ENCODE measurements around the gene ZNF488. TPM values are rescaled to one million over a fixed set of nuclear protein-coding genes. Genes with fewer than 3 reads are reported as not detected.

The ZNF488 gene
- total RNA-seq, 1 donor from 2014 or later: 1.6 TPM

- Histone ChIP-seq H3K9ac (ENCODE audit: low read depth in 1 of 3, low read length in 3 of 3) (no peak overlapping the region), H3K27ac (ENCODE audit: low read depth, low read length) (no peak overlapping the region), H3K36me3 (ENCODE audit: control insufficient read depth in 3 of 3, insufficient read depth in 3 of 3, low read length in 3 of 3) (no peaks in the 10 kb centered on the region), H3K4me3 (ENCODE audit: low read length in 3 of 3) (no peak overlapping the region), H3K27me3 (ENCODE audit: control insufficient read depth in 3 of 3, insufficient read depth in 3 of 3, low read length in 3 of 3) (no peaks in the 10 kb centered on the region), H3K9me3 (ENCODE audit: control insufficient read depth in 3 of 3, low read length in 3 of 3) (no peaks in the 10 kb centered on the region), H3K4me1 (ENCODE audit: control insufficient read depth in 3 of 3, insufficient read depth in 3 of 3, low read length in 3 of 3) (no peaks in the 10 kb centered on the region)
Observed at GRCh38 chr10:47409866-47410256, 25.8 kb upstream of the ZNF488 start.

- Histone ChIP-seq H3K4me1 (ENCODE audit: control insufficient read depth in 3 of 3, insufficient read depth in 3 of 3, low read length in 3 of 3) (no peaks in the 10 kb centered on the region), H3K9me3 (ENCODE audit: control insufficient read depth in 3 of 3, low read length in 3 of 3) (no peaks in the 10 kb centered on the region), H3K36me3 (ENCODE audit: control insufficient read depth in 3 of 3, insufficient read depth in 3 of 3, low read length in 3 of 3) (no peaks in the 10 kb centered on the region), H3K4me3 (ENCODE audit: low read length in 3 of 3) (no peak overlapping the region), H3K27me3 (ENCODE audit: control insufficient read depth in 3 of 3, insufficient read depth in 3 of 3, low read length in 3 of 3) (no peaks in the 10 kb centered on the region), H3K27ac (ENCODE audit: low read depth, low read length) (no peak overlapping the region), H3K9ac (ENCODE audit: low read depth in 1 of 3, low read length in 3 of 3) (no peak overlapping the region)
Observed at GRCh38 chr10:47409171-47409865, 25.2 kb upstream of the ZNF488 start.

- Histone ChIP-seq H3K36me3 (ENCODE audit: control insufficient read depth in 3 of 3, insufficient read depth in 3 of 3, low read length in 3 of 3) (no peaks in the 10 kb centered on the region), H3K9me3 (ENCODE audit: control insufficient read depth in 3 of 3, low read length in 3 of 3) (no peaks in the 10 kb centered on the region), H3K27me3 (ENCODE audit: control insufficient read depth in 3 of 3, insufficient read depth in 3 of 3, low read length in 3 of 3) (no peaks in the 10 kb centered on the region), H3K4me3 (ENCODE audit: low read length in 3 of 3) (no peak overlapping the region), H3K4me1 (ENCODE audit: control insufficient read depth in 3 of 3, insufficient read depth in 3 of 3, low read length in 3 of 3) (peaks cover 0 to 7% (median 4%) of the 10 kb centered on the region in 3 donors), H3K27ac (ENCODE audit: low read depth, low read length) (no peak overlapping the region), H3K9ac (ENCODE audit: low read depth in 1 of 3, low read length in 3 of 3) (no peak overlapping the region)
Observed at GRCh38 chr10:47408606-47409005, 24.5 kb upstream of the ZNF488 start.

GRCh38 chr10:47406870-47407691 lies 23.0 kb upstream of the ZNF488 start:
- H3K4me1 ChIP-seq (ENCODE audit: control insufficient read depth in 3 of 3, insufficient read depth in 3 of 3, low read length in 3 of 3): peaks cover 7 to 21% (median 18%) of the 10 kb centered on the region in 3 donors

GRCh38 chr10:47406548-47406869 lies 22.4 kb upstream of the ZNF488 start:
- H3K4me1 ChIP-seq (ENCODE audit: control insufficient read depth in 3 of 3, insufficient read depth in 3 of 3, low read length in 3 of 3): peaks cover 9 to 22% (median 20%) of the 10 kb centered on the region in 3 donors
- H3K36me3 ChIP-seq (ENCODE audit: control insufficient read depth in 3 of 3, insufficient read depth in 3 of 3, low read length in 3 of 3): no peaks in the 10 kb centered on the region
- H3K9ac ChIP-seq (ENCODE audit: low read depth in 1 of 3, low read length in 3 of 3): no peak overlapping the region
- no peak overlapping the region for H3K27ac ChIP-seq (ENCODE audit: low read depth, low read length)
- no peak overlapping the region for H3K4me3 ChIP-seq (ENCODE audit: low read length in 3 of 3)
- no peaks in the 10 kb centered on the region for H3K9me3 ChIP-seq (ENCODE audit: control insufficient read depth in 3 of 3, low read length in 3 of 3)
- no peaks in the 10 kb centered on the region for H3K27me3 ChIP-seq (ENCODE audit: control insufficient read depth in 3 of 3, insufficient read depth in 3 of 3, low read length in 3 of 3)

More at GRCh38 chr10:47406870-47407691, 23.0 kb upstream of the ZNF488 start:
- H3K27ac ChIP-seq (ENCODE audit: low read depth, low read length): no peak overlapping the region
- H3K9ac ChIP-seq (ENCODE audit: low read depth in 1 of 3, low read length in 3 of 3): no peak overlapping the region
- no peaks in the 10 kb centered on the region for H3K36me3 ChIP-seq (ENCODE audit: control insufficient read depth in 3 of 3, insufficient read depth in 3 of 3, low read length in 3 of 3)
- no peaks in the 10 kb centered on the region for H3K9me3 ChIP-seq (ENCODE audit: control insufficient read depth in 3 of 3, low read length in 3 of 3)
- H3K27me3 ChIP-seq (ENCODE audit: control insufficient read depth in 3 of 3, insufficient read depth in 3 of 3, low read length in 3 of 3): no peaks in the 10 kb centered on the region
- no peak overlapping the region for H3K4me3 ChIP-seq (ENCODE audit: low read length in 3 of 3)

GRCh38 chr10:47405857-47406547 lies 21.9 kb upstream of the ZNF488 start:
- H3K36me3 ChIP-seq (ENCODE audit: control insufficient read depth in 3 of 3, insufficient read depth in 3 of 3, low read length in 3 of 3): no peaks in the 10 kb centered on the region
- H3K9me3 ChIP-seq (ENCODE audit: control insufficient read depth in 3 of 3, low read length in 3 of 3): no peaks in the 10 kb centered on the region
- no peak overlapping the region for H3K9ac ChIP-seq (ENCODE audit: low read depth in 1 of 3, low read length in 3 of 3)
- no peaks in the 10 kb centered on the region for H3K27me3 ChIP-seq (ENCODE audit: control insufficient read depth in 3 of 3, insufficient read depth in 3 of 3, low read length in 3 of 3)
- H3K27ac ChIP-seq (ENCODE audit: low read depth, low read length): no peak overlapping the region
- H3K4me1 ChIP-seq (ENCODE audit: control insufficient read depth in 3 of 3, insufficient read depth in 3 of 3, low read length in 3 of 3): peaks cover 9 to 22% (median 20%) of the 10 kb centered on the region in 3 donors
- H3K4me3 ChIP-seq (ENCODE audit: low read length in 3 of 3): no peak overlapping the region

- H3K9me3 ChIP-seq (ENCODE audit: control insufficient read depth in 3 of 3, low read length in 3 of 3): no peaks in the 10 kb centered on the region
Observed at GRCh38 chr10:47404937-47405336, 20.8 kb upstream of the ZNF488 start.

GRCh38 chr10:47404446-47404845 lies 20.4 kb upstream of the ZNF488 start:
- Histone ChIP-seq H3K9ac (ENCODE audit: low read depth in 1 of 3, low read length in 3 of 3) (no peak overlapping the region), H3K27me3 (ENCODE audit: control insufficient read depth in 3 of 3, insufficient read depth in 3 of 3, low read length in 3 of 3) (no peaks in the 10 kb centered on the region), H3K36me3 (ENCODE audit: control insufficient read depth in 3 of 3, insufficient read depth in 3 of 3, low read length in 3 of 3) (no peaks in the 10 kb centered on the region), H3K4me3 (ENCODE audit: low read length in 3 of 3) (no peak overlapping the region), H3K27ac (ENCODE audit: low read depth, low read length) (no peak overlapping the region), H3K9me3 (ENCODE audit: control insufficient read depth in 3 of 3, low read length in 3 of 3) (no peaks in the 10 kb centered on the region), H3K4me1 (ENCODE audit: control insufficient read depth in 3 of 3, insufficient read depth in 3 of 3, low read length in 3 of 3) (peaks cover 9 to 22% (median 20%) of the 10 kb centered on the region in 3 donors)

More at GRCh38 chr10:47404937-47405336, 20.8 kb upstream of the ZNF488 start:
- no peak overlapping the region for H3K4me3 ChIP-seq (ENCODE audit: low read length in 3 of 3)
- no peak overlapping the region for H3K9ac ChIP-seq (ENCODE audit: low read depth in 1 of 3, low read length in 3 of 3)
- peaks cover 9 to 22% (median 20%) of the 10 kb centered on the region in 3 donors for H3K4me1 ChIP-seq (ENCODE audit: control insufficient read depth in 3 of 3, insufficient read depth in 3 of 3, low read length in 3 of 3)
- H3K27me3 ChIP-seq (ENCODE audit: control insufficient read depth in 3 of 3, insufficient read depth in 3 of 3, low read length in 3 of 3): no peaks in the 10 kb centered on the region
- no peak overlapping the region for H3K27ac ChIP-seq (ENCODE audit: low read depth, low read length)
- no peaks in the 10 kb centered on the region for H3K36me3 ChIP-seq (ENCODE audit: control insufficient read depth in 3 of 3, insufficient read depth in 3 of 3, low read length in 3 of 3)

- Histone ChIP-seq H3K4me1 (ENCODE audit: control insufficient read depth in 3 of 3, insufficient read depth in 3 of 3, low read length in 3 of 3) (peaks cover 9 to 22% (median 20%) of the 10 kb centered on the region in 3 donors), H3K9me3 (ENCODE audit: control insufficient read depth in 3 of 3, low read length in 3 of 3) (no peaks in the 10 kb centered on the region), H3K36me3 (ENCODE audit: control insufficient read depth in 3 of 3, insufficient read depth in 3 of 3, low read length in 3 of 3) (no peaks in the 10 kb centered on the region), H3K27me3 (ENCODE audit: control insufficient read depth in 3 of 3, insufficient read depth in 3 of 3, low read length in 3 of 3) (no peaks in the 10 kb centered on the region), H3K4me3 (ENCODE audit: low read length in 3 of 3) (no peak overlapping the region), H3K9ac (ENCODE audit: low read depth in 1 of 3, low read length in 3 of 3) (no peak overlapping the region), H3K27ac (ENCODE audit: low read depth, low read length) (no peak overlapping the region)
Observed at GRCh38 chr10:47403446-47404318, 19.6 kb upstream of the ZNF488 start.

All from skeletal muscle tissue (tissue), 4 donors.